ENCODE data around the gene PVALB.

The PVALB gene

GRCh38 chr22:36846271-36846670 lies 29.4 kb upstream of the PVALB start:
- no peak for DNase-seq

GRCh38 chr22:36840106-36840505 lies 23.3 kb upstream of the PVALB start:
- no peak for DNase-seq

GRCh38 chr22:36839356-36840073 lies 22.7 kb upstream of the PVALB start:
- no peak for DNase-seq

DNA sequence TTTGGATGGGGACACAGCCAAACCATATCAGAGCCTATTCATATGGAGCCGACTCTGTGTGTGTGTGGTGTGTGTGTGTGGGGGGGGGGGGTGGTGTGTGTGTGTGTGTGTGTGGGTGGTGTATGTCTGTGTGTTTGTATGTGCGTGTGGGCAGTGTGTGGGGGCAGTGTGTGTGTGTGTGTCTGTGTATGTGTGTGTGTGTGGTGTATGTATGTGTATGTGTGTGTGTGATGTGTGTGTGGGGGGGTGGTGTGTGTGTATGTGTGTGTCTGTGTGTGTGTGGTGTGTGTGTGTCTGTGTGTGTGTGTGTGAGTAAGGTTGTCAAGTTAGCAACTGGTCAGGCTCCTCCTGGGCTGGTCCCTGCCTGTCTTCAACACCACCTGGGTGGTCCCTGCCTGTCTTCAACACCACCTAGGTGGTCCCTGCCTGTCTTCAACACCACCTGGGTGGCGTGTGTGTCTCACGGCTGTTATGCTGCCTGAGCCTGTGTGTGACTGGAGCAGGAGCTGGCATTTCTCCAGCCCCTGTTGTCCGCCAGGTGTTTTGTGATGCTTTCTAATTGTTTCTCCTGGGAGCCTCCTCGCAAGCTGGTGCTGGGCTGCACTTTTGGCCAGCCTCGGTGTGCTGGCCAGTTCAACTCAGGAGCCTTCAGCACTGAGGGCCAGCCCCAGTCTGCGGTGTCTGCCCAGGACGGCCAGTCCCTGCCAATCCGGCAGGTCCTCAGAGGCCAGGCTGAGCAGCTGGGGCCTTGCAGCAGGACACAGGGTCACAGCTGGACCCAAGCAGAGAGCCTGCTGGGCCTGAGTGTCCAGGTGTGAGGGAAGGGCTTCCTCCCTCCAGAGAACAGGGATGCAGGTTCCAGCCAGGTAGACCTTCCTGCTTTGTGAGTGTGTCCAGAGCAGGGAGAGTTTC lies 21.5 kb upstream of the PVALB start:
- DNase-seq = no peak

DNA sequence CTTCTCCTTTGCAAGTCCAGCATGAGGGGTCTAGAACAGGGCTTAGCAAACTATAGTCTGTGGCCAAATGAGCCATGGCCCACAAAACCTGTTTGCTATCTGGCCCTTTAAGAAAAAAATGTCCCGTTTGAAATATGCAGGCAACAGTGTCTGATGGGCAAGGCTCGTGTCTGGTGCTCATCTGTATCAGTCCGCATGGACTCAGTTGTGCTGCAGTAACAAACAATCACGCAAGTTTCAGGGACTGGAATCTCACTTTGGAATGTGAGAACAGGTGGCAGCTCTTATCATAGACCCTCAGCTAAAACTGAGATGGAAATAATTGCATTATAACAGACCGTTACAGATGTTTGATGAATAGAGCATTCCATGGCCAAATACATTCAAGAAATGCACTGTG lies 19.1 kb upstream of the PVALB start:
- DNase-seq = no peak

DNA sequence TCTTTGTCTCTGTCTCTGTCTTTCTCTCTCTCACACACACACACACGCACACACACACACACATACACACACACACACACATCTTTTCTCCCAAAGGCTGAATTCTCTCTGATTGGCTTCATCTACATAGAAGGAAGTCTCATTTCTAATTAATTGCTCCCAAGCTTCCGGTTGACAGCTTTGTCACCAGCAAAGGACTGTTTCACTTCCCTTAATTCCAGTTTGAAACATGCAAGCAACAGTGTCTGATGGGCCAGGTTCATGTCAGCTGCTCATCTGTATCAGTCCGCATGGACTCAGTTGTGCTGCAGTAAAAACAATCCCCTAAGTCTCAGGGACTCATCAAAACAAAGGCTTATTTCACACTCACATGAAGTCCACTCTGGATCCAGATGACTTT lies 16.2 kb upstream of the PVALB start:
- DNase-seq = no peak

DNA sequence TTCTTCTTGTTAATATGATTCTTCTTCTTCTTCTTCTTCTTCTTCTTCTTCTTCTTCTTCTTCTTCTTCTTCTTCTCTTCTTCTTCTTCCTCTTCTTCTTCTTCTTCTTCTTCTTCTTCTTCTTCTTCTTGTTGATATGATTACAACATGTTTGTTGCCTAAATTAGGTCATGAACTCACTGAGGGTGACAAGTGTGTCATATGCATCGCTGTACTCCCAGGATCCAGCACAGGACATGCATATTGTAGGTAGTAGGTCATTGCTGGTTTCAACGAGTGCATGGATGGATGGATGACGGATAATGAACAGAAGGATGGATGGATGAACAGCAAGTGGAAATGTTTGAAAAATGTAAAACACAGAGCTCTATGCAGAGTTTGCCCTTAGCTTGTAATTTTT lies 14.9 kb upstream of the PVALB start:
- no peak for DNase-seq

GRCh38 chr22:36831206-36831605 lies 14.4 kb upstream of the PVALB start:
- DNase-seq = no peak

GRCh38 chr22:36830601-36831000 lies 13.8 kb upstream of the PVALB start:
- no peak for DNase-seq

DNA sequence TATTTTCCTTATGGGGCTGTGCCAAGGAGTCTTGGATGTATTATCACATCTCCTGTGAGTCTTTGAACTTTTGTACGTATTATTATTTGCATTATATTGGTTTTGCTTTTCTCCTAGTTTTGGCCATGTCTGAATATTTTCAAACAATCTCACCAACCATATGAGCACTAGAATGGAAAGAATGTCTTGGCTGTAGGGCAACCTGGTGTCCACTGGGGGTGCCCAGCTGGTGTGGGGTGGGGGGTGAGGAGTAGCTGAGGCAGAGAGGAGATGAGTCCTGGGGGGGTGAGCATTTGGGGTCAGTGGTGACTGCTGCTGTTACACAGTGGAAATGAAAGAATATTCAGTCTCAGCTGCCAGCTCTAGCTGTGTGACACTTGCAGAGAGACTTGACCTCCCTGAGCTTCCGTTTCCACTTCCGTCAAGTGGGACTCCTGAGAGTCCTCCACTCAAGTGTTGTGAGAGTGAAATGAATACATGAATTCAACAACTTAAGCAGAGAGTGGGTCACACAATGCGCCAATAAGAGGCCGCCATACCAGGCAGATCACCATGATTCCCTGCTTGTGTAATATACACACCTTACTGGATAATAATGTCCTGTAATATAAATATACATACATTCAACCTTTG lies 12.7 kb upstream of the PVALB start:
- no peak for DNase-seq

- DNase-seq = no peak
Observed at GRCh38 chr22:36828815-36829214, 12.0 kb upstream of the PVALB start.

DNA sequence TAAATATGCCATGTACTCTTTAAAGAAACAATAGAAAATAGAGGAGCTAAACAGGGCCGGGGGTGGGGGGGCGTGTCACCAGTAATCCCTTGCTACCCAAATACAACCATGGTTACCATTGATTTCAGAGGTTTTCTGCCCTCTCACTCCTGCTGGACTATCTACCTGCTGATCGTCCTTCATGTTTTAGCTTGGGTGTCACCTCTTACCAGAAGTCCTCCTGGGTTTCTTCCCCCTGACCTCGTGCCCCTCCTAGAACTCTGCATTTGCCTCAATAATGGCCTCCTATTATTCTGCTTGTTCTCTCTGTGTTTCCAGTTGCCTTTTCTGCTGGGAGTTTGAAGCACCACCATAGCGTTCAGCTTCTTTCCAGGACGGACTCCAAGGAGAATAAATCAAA lies 9.4 kb upstream of the PVALB start:
- no peak for DNase-seq

DNA sequence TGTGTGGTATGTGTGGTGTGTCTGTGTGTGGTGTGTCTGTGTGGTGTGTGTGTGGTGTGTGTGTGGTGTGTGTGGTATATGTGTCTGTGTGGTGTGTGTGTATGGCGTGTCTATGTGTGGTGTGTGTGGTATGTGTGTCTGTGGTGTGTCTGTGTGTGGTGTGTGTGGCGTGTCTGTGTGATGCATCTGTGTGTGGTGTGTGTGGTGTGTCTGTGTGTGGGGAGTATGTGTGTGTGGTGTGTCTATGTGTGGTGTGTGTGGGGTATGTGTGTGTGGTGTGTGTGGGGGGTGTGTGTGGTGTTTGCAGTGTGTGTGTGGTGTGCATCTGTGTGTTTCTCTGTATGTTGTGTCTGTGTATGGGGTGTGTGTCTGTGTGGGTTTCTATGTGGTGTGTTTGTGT lies 7.8 kb upstream of the PVALB start:
- DNase-seq = no peak

GRCh38 chr22:36823186-36823839 lies 6.5 kb upstream of the PVALB start:
- no peak for DNase-seq

DNA sequence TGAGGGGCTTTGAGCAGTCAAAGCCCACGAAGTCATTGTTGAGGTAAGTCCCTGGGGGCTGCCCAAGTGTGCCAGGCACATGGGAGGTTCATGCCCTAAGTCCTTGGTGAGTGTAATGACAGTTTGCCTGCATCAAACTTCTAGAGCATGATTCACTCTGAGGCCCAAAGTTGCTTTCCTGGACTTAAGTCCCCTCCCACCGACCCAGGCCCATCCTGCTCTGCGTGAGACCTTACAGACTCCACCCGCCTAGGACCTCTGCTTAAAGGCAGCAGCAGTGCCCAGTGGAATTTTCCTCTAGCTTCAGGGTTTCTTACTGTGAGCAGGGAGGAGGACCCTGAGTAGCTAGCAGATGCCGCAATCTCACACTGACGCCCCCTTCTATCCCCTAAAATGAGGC lies 5.7 kb upstream of the PVALB start:
- DNase-seq = no peak

DNA sequence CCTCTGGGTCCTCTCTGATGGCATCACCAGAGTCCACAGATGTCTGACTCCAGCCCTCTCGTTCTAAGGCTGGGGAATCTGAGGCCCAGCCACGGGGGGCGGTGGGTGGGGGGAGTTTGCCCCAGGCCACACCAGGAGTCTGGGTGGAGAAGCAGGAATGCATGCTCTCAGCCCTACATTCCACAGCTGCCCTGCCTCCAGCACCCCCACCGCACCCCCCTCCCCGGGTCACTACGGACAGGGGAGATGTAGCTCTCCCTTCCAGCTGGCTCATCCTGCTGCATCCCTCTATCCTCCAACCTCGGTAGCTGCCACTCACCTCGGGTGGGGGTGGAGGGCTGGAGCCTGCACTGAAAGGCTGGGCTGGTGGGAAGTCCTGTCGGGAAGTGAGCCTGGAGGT lies 2.3 kb upstream of the PVALB start:
- no peak for DNase-seq

DNA sequence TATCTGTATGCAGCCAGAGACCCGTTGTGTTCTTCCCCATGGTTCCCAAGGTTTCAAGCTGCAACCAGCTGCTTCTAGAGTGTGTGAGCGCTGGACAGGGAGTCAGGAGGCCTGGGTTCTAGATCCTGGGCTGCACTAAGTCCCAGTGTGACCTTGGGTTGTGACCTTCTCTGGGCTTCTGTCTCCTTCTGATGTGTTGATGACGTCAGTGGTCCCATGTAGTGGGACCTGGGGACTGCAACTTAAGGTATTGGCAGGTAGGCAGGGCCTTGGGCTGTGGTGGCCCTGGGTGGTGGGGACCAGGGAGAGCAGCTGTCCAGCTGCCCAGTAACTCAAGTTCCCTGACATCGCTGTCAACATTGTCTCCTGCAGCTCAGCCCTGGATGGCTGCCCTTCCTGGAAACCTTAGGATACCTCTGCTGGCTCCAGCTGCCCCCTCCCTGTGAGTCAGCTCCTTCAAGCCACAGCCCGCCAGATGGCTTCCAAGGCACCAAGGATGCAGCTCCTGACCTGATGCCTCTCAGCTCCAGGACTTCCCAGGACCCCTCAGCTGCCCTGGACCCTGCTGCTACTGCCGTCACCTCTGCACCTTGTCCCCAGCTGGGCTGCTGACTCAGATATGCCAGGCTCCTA lies 1.3 kb upstream of the PVALB start:
- DNase-seq = no peak

DNA sequence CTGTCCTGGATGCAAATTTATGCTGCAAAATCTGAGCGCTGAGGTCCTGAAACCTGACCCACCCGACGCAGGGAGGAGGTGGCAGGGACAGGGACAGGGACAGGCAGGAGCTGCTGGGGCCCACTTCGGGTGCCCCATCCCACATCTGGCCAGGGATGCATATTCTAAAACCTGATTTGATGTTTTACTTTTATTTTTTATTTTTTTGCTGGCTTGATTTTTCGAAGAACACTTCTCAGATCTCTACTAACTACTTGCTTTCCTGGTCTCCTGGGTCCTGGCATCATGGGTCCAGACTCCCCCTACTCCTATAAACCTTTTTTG lies 652 bp upstream of the PVALB start:
- DNase-seq = no peak

DNA sequence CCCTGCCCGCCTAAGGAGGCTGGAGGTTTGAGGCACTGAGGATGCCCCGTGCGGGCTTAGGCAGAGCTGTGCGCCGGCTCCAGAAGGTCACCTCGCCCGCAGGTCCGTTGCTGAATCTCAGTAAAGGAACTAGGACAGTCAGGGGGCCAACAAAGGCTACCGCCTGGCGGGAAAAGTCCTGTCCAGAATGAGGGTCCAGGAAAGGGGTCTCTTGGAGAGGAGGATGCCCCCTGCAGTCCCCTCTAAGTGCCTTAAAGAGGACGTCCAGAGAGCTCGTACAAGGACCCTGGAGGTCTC lies 548 bp downstream of the PVALB start:
- DNase-seq = no peak

DNA sequence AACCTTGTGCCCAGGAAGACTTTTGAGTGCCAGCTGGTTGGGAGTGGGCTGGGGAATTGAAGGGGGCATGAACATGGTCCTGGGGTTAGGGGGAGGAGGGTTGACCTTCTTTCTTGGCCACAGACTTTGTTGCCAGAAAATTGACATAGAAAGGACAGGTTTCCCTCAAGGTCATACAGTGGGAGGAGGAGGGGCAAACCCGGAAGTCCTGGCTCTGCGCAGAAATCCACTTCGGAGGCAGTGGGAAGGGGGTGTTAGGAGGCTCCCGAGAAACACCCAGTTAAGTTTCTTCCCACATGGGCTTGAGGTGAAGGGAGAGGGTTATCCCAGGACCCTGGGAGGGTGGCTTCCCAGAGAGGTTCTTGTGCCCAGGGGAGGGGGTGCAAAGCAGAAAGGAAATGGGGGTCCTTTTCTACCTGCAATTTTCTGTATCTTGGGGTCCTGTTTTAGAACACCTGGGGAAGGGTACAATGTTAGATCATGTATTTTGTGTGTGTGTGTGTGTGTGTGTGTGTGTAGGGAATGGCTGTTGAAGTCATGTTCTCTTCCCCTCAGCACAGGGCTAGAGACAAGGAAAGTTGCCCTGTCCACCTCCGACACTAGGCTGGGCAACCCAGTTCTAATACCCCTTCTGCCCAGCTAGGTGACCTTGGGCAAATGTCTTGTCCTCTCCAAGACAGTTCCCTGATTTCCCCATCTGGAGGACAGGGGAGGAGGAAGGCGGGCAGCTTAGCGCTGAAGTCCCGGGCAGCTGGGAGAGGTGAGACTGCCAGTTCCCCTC lies 1.1 kb downstream of the PVALB start:
- DNase-seq = no peak

- DNase-seq = no peak
Observed at GRCh38 chr22:36814801-36815200, 2.0 kb downstream of the PVALB start.

DNA sequence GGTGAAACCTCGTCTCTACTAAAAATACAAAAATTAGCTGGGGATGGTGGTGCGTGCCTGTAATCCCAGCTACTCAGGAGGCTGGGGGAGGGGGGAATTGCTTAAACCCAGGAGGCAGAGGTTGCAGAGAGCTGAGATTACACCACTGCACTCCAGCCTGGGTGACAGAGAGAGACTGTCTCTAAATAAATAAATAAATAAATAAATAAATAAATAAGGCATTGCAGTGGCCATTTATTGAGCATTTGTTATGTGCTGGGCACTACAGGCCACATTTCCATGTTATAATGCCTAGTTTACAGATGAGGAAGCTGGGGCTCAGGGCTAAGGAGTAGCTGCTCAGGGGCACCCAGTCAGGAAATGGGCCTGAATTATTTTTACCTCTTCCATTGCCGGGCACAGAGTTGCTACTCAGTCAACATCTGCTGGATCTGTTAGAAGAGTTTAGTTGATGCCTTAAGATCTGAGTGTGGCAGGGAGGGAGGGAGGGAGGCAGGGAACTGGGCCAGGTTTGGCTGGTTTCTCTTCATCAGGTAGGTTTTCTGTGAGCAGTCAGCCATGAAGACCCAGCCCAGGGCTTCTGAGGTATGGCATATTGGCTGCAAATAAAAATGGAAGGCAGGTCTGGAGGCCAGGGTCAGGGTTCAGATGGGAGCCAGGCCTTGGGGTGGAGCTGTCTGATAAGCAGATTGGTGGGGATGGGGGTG lies 5.6 kb downstream of the PVALB start:
- DNase-seq = no peak
